Uterus (tissue), 4 donors: ENCODE measurements around the gene MMP2. TPM values are rescaled to one million over a fixed set of nuclear protein-coding genes. Genes with fewer than 3 reads are reported as not detected.

Source experiments
- DNase-seq, 2 donors: peaks; one replicate each; pipeline ENCODE4 v3.0.0-alpha.2; 2019 to 2020
- H3K27ac ChIP-seq, 2 donors: fragments of 200-600 bp; sonication (generic); 1 replicate in 1 of 2; 2 replicates in 1 of 2; pipeline ENCODE4 v1.5.1; 2016 to 2018
- H3K27me3 ChIP-seq, 2 donors: fragments of 200-600 bp; sonication (generic); one replicate each; pipeline ENCODE4 v1.5.1; 2018 to 2019; ENCODE audit warnings: control low read depth in 1 of 2
- H3K36me3 ChIP-seq, 2 donors: fragments of 200-600 bp; sonication (generic); one replicate each; pipeline ENCODE4 v1.5.1; 2019; ENCODE audit warnings: control low read depth in 1 of 2
- H3K4me1 ChIP-seq, 2 donors: fragments of 200-600 bp; sonication (generic); one replicate each; pipeline ENCODE4 v1.5.1; 2018 to 2019; ENCODE audit warnings: control low read depth in 1 of 2
- H3K4me3 ChIP-seq, 2 donors: fragments of 200-600 bp; sonication (generic); 1 replicate in 1 of 2; 2 replicates in 1 of 2; pipeline ENCODE4 v1.5.1; 2018 to 2019; ENCODE audit warnings: mild to moderate bottlenecking in 1 of 2
- H3K9me3 ChIP-seq, 2 donors: fragments of 200-600 bp; sonication (generic); one replicate each; pipeline ENCODE4 v1.5.1; 2019; ENCODE audit warnings: control low read depth in 1 of 2
- POLR2A ChIP-seq, 2 donors: fragments of 450-650 bp; IDR thresholded peaks; one replicate each; pipeline ENCODE4 v1.6.1; 2016; ENCODE audit warnings: antibody characterized with exemption in 2 of 2, mild to moderate bottlenecking in 1 of 2, moderate library complexity in 1 of 2
- intact Hi-C: fragments of 100-400 bp; cut with DNase I; formaldehyde crosslinking; loops from one replicate; pipeline ENCODE4 v1.15.1; 2023; ENCODE audit warnings: low total_unique reads
- total RNA-seq, 4 donors: library from RNA; depleted of rRNA in 3 of 4; stranded (reverse); fragments of >200 nt in 3 of 4; gene quantifications; one replicate each; pipeline versions ENCODE4 v1.1.0 to v1.2.4, GENCODE V29; 2014 to 2023
- TF ChIP-seq, protein P1 (sequence below), 4 experiments: fragments of 200-600 bp in 2 of 4; fragments of 450-650 bp in 2 of 4; sonication (generic) in 2 of 4; IDR thresholded peaks; one replicate each; pipeline ENCODE4 v1.5.1; 2016 to 2019; ENCODE audit warnings: antibody characterized with exemption in 4 of 4, mild to moderate bottlenecking in 2 of 4, moderate library complexity in 1 of 4
- donor health status: DM: yes; HTN: yes; CAD: no.

MMP2 gene
- total RNA-seq, 4 donors from 2014 or later, result 130 to 578 (median 324) TPM

DNA sequence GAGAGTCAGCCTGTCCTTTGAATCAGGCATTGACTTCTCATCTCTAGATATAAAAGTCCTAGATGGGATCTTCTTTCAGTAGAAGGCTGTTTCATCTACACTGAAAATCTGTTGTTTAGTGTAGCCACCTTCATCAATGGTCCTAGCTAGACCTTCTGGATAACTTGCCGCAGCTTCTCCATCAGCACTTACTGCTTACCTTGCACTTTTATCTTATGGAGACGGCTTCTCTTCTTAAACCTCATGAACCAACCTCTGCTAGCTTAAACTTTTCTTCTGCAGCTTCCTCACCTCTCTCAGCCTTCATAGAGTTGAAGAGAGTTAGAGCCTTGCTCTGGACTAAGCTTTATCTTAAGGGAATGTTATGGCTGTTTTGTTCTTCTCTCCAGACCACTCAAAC is 5.4 kb upstream of the MMP2 start:
- no peaks in the 10 kb centered on the region for H3K9me3 ChIP-seq
- TF ChIP-seq, protein P1, sequence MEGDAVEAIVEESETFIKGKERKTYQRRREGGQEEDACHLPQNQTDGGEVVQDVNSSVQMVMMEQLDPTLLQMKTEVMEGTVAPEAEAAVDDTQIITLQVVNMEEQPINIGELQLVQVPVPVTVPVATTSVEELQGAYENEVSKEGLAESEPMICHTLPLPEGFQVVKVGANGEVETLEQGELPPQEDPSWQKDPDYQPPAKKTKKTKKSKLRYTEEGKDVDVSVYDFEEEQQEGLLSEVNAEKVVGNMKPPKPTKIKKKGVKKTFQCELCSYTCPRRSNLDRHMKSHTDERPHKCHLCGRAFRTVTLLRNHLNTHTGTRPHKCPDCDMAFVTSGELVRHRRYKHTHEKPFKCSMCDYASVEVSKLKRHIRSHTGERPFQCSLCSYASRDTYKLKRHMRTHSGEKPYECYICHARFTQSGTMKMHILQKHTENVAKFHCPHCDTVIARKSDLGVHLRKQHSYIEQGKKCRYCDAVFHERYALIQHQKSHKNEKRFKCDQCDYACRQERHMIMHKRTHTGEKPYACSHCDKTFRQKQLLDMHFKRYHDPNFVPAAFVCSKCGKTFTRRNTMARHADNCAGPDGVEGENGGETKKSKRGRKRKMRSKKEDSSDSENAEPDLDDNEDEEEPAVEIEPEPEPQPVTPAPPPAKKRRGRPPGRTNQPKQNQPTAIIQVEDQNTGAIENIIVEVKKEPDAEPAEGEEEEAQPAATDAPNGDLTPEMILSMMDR (IDR thresholded peaks at IDR 0.05), result no peak
- no peak for TF ChIP-seq POLR2A (IDR thresholded peaks at IDR 0.05)
- no peaks in the 10 kb centered on the region for H3K36me3 ChIP-seq
- no peak overlapping the region for H3K27ac ChIP-seq
- intact Hi-C loops, result no loop called here
- H3K27me3 ChIP-seq, result no peaks in the 10 kb centered on the region
- no peak for DNase-seq
- H3K4me1 ChIP-seq, result peaks cover 0 to 6% of the 10 kb centered on the region in 2 donors
- no peak overlapping the region for H3K4me3 ChIP-seq

DNA sequence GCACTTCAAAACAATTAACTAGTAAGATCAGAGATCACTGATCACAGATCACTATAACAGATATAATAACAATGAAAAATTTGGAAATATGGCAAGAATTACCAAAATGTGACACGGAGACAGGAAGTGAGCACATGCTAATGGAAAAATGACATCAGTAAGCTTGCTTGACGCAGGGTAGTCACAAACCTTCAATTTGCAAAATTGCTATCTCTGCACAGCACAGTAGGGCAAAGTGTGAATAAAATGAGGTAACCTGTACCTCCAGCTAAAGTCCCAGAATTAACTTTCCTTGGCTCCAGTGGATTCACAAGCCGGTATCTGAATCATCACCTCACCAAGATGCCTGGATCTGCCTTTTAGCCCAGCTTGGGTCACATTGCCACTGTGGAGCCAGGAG is 4.2 kb upstream of the MMP2 start:
- Histone ChIP-seq H3K4me1 (peaks cover 0 to 6% of the 10 kb centered on the region in 2 donors), H3K27ac (peak overlapping the region; percentile 95 to 97), H3K9me3 (no peaks in the 10 kb centered on the region), H3K36me3 (no peaks in the 10 kb centered on the region), H3K4me3 (no peak overlapping the region), H3K27me3 (no peaks in the 10 kb centered on the region)
- TF ChIP-seq, protein P1 (IDR thresholded peaks at IDR 0.05), result no peak
- no peak for TF ChIP-seq POLR2A (IDR thresholded peaks at IDR 0.05)
- intact Hi-C loops, result no loop called here
- DNase-seq, result no peak

DNA sequence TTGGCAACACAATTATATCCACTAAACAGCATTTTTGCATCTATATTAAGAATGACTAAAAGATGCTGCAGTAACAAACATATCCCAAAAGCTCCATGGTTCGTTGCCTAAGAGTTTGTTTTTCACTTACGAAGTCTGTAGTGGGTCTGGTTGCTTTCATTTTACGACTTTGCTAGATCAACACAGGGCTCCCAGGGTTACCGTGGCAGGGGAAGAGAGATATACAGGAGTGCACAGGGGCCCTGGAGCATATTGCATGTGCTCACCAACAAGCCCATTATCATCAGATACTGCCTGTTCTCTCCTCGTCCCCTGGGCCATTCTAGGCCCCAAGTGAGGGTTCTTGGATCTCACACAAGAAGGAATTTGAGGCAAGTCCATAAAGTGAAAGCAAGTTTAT is 3.1 kb upstream of the MMP2 start:
- DNase-seq, result peak; percentile 68 to 74
- intact Hi-C loops, result no loop called here
- TF ChIP-seq, protein P1 (IDR thresholded peaks at IDR 0.05), result no peak
- TF ChIP-seq POLR2A (IDR thresholded peaks at IDR 0.05), result peak in 1 of 2 donors; percentile 15
- peaks cover 0 to 6% of the 10 kb centered on the region in 2 donors for H3K4me1 ChIP-seq
- no peaks in the 10 kb centered on the region for H3K27me3 ChIP-seq
- H3K27ac ChIP-seq, result peak overlapping the region; percentile 95 to 97
- peak overlapping the region in 1 of 2 donors; percentile 5 for H3K4me3 ChIP-seq
- H3K9me3 ChIP-seq, result no peaks in the 10 kb centered on the region
- no peaks in the 10 kb centered on the region for H3K36me3 ChIP-seq

DNA sequence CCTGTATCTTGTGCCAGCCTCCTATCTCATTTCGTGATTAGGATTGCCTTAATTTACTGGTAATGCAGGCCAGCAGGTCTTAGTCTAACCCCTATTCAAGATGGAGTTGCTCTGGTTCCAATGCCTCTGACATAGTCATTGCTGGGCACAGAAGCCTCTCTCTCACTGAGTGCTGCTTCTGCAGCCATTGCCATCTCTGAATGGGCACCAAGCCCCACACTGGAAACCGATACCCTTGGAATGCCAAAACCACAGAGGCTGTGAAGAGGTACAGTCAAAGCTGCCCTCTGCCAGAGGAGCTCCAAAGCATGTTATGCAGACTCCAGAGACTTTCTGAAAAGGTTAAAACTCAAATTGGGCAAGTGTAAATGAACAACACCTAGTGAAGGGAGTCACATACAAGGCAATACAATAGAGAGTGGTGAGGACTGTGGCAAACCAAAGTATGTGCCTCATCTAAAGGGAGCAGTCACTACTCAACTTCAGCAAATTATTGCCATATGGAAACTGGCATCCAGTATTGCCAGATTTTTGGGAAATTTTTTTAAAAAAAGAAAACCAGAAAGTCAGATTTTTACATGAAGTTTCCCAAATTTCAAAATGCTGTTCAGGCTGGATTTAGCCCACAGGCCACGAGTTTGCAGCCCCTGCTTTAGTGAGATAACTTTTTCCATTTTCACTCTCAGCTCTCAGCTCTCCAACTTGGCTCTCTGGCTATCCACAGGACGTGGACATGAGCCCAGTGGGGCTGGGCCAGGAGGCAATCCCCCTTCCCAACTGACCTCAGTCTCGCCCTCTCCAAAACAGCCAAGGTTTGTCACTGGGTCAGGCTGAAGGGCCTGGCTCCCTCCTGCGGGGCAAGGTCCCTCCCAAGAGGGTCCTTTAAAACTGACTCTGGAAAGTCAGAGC is 2.1 kb upstream of the MMP2 start:
- intact Hi-C loops, result no loop called here
- Histone ChIP-seq H3K27me3 (no peaks in the 10 kb centered on the region), H3K27ac (peak overlapping the region; percentile 95 to 97), H3K4me1 (peaks cover 0 to 6% of the 10 kb centered on the region in 2 donors), H3K4me3 (no peak overlapping the region), H3K9me3 (no peaks in the 10 kb centered on the region), H3K36me3 (no peaks in the 10 kb centered on the region)
- DNase-seq, result peak in 1 of 2 donors; percentile 80
- TF ChIP-seq POLR2A (IDR thresholded peaks at IDR 0.05), result no peak
- TF ChIP-seq, protein P1 (IDR thresholded peaks at IDR 0.05), result no peak

DNA sequence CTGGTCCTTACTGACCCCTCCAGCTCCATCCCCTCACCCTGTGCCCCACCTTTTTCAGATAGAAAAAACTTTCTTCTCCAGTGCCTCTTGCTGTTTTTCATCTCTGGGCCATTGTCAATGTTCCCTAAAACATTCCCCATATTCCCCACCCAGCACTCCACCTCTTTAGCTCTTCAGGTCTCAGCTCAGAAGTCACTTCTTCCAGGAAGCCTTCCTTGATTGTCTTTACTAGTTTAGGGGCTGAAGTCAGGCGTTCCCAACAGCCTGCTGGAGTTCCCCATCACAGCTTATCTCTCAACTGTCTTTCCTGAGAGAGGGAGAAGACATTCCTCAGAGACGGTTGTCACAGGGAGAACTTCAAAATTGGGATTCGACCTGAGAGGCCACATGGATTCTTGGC is 1.3 kb upstream of the MMP2 start:
- Histone ChIP-seq H3K27me3 (no peaks in the 10 kb centered on the region), H3K27ac (peak overlapping the region; percentile 95 to 97), H3K4me3 (no peak overlapping the region), H3K36me3 (no peaks in the 10 kb centered on the region), H3K9me3 (no peaks in the 10 kb centered on the region), H3K4me1 (peaks cover 0 to 6% of the 10 kb centered on the region in 2 donors)
- DNase-seq, result no peak
- TF ChIP-seq POLR2A (IDR thresholded peaks at IDR 0.05), result no peak
- TF ChIP-seq, protein P1 (IDR thresholded peaks at IDR 0.05), result no peak
- intact Hi-C loops, result no loop called here
